ENCODE results near the gene SLC25A4.

DNA sequence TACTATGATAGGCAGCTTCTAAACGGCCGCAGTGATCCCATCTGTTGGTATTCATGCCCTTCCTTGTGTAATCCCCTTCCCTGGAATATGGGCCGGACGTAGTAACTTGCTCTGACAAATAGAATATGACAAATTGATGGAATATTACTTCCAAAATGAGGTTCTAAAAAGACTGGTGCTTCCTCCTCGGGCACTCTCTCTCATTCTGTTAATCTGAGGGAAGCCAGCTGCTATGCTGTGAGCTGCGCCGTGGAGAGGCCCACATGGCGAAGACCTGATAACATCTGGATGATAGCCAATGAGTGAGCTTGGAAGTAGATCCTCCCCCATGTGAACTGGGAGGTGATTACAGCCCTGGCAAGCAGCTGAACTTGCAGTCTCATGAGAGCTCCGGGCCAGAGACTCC lies 27.2 kb upstream of the SLC25A4 start:
- TF ChIP-seq POLR2A (IDR thresholded peaks at IDR 0.05) (peak in 1 of 2 donors; percentile 76), CTCF (IDR thresholded peaks at IDR 0.05) (no peak)
